SU-DHL-6 (cell line): ENCODE data around the gene ZFYVE26.

Source experiments
- H2AFZ ChIP-seq: fragments of 200-600 bp; sonication (generic); 2 replicates; pipeline ENCODE4 v1.6.1; 2014; ENCODE audit warnings: low read depth, mild to moderate bottlenecking, moderate library complexity, mixed read lengths, antibody characterized with exemption, low read length; ENCODE audit not compliant: severe bottlenecking
- H3F3A ChIP-seq: fragments of 200-600 bp; shearing (Covaris generic); 2 replicates; pipeline ENCODE4 v1.6.0; 2016; ENCODE audit warnings: antibody characterized with exemption, mild to moderate bottlenecking; ENCODE audit not compliant: insufficient read depth
- H3K27ac ChIP-seq: fragments of 200-600 bp; sonication (generic); 2 replicates; pipeline ENCODE4 v1.5.1; 2016; ENCODE audit warnings: low read depth, mild to moderate bottlenecking, low read length, moderate library complexity, mixed read lengths
- H3K27me3 ChIP-seq: fragments of 200-600 bp; sonication (generic), shearing (Covaris generic); 2 replicates; pipeline ENCODE4 v1.6.0; 2014; ENCODE audit warnings: mild to moderate bottlenecking, low read length
- H3K36me3 ChIP-seq: fragments of 200-600 bp; sonication (generic); 2 replicates; pipeline ENCODE4 v1.6.1; 2014; ENCODE audit warnings: mild to moderate bottlenecking, low read length, mixed read lengths
- H3K4me2 ChIP-seq: fragments of 300-600, 200-600 bp; shearing (Covaris generic), sonication (generic); 2 replicates; pipeline ENCODE4 v1.6.0; 2014; ENCODE audit warnings: low read length, low read depth, mild to moderate bottlenecking; ENCODE audit not compliant: poor library complexity, severe bottlenecking
- H3K4me3 ChIP-seq: fragments of 200-600 bp; sonication (generic); 2 replicates; pipeline ENCODE4 v1.5.1; 2014; ENCODE audit warnings: antibody characterized with exemption, low read length, mild to moderate bottlenecking, mixed read lengths; ENCODE audit not compliant: insufficient read depth, poor library complexity, severe bottlenecking
- H3K79me2 ChIP-seq: fragments of 200-600 bp; sonication (generic); 2 replicates; pipeline ENCODE4 v1.6.1; 2014; ENCODE audit warnings: mild to moderate bottlenecking, low read length, moderate library complexity; ENCODE audit not compliant: insufficient read depth
- H3K9ac ChIP-seq: fragments of 200-600 bp; sonication (generic); 2 replicates; pipeline ENCODE4 v1.7.0; 2014; ENCODE audit warnings: mild to moderate bottlenecking, low read length
- H3K9me2 ChIP-seq: fragments of 200-600 bp; sonication (generic); replicated peaks from 2 replicates; pipeline ENCODE4 v1.6.1; 2014; ENCODE audit warnings: low read length; ENCODE audit not compliant: insufficient read depth
- H3K9me3 ChIP-seq: fragments of 200-600 bp; sonication (generic); 2 replicates; pipeline ENCODE4 v1.6.1; 2014; ENCODE audit warnings: low read length, mixed read lengths; ENCODE audit not compliant: insufficient read depth
- H4K20me1 ChIP-seq: fragments of 200-600 bp; sonication (generic); 2 replicates; pipeline ENCODE4 v1.6.1; 2014; ENCODE audit warnings: low read depth, mild to moderate bottlenecking, antibody characterized with exemption, low read length, moderate library complexity, mixed read lengths
- CTCF ChIP-seq: fragments of 200-600 bp; sonication (generic); IDR thresholded peaks from one replicate; pipeline ENCODE4 v1.5.1; 2017; ENCODE audit warnings: antibody characterized with exemption, mild to moderate bottlenecking, low read length, moderate library complexity; ENCODE audit not compliant: insufficient read depth, poor library complexity, severe bottlenecking
- EZH2phosphoT487 ChIP-seq: fragments of 200-600 bp; sonication (generic), shearing (Covaris generic); conservative IDR thresholded peaks from 2 replicates; pipeline ENCODE4 v1.6.1; 2018; ENCODE audit warnings: mild to moderate bottlenecking, antibody characterized with exemption, low read length, moderate library complexity, mixed read lengths

The ZFYVE26 gene

GRCh38 chr14:67817750-67818438, 1.5 kb upstream of the ZFYVE26 start:
- no peak overlapping the region for H3K4me2 ChIP-seq
- H3F3A ChIP-seq, result peaks cover 22% of the 10 kb centered on the region
- H3K9me3 ChIP-seq, result no peaks in the 10 kb centered on the region
- peaks cover 9% of the 10 kb centered on the region; the same call in 1 of the 2 replicates for H3K36me3 ChIP-seq
- no peaks in the 10 kb centered on the region for H3K9me2 ChIP-seq
- peaks cover 30% of the 10 kb centered on the region for H3K79me2 ChIP-seq
- H4K20me1 ChIP-seq, result no peaks in the 10 kb centered on the region
- H3K27me3 ChIP-seq, result no peaks in the 10 kb centered on the region
- H3K9ac ChIP-seq, result no peak overlapping the region
- H2AFZ ChIP-seq, result no peak overlapping the region
- peak overlapping the region; percentile 88 for H3K27ac ChIP-seq
- H3K4me3 ChIP-seq, result no peak overlapping the region
- no peak for TF ChIP-seq CTCF
- TF ChIP-seq EZH2phosphoT487, result no peak

GRCh38 chr14:67815573-67816225, 691 bp downstream of the ZFYVE26 start:
- Histone ChIP-seq H4K20me1 (no peaks in the 10 kb centered on the region), H3K27me3 (no peaks in the 10 kb centered on the region), H2AFZ (peak overlapping the region; percentile 83), H3K36me3 (peaks cover 17% of the 10 kb centered on the region; the same call in 1 of the 2 replicates), H3K27ac (0 out of 2 replicates have a peak overlapping the region, but pooled peaks have one; percentile 25), H3K4me2 (peak overlapping the region; percentile 68), H3K4me3 (peak overlapping the region; percentile 93), H3K79me2 (peaks cover 27% of the 10 kb centered on the region), H3F3A (peaks cover 19% of the 10 kb centered on the region), H3K9me3 (no peaks in the 10 kb centered on the region), H3K9me2 (no peaks in the 10 kb centered on the region), H3K9ac (peak overlapping the region; percentile 68)
- TF ChIP-seq CTCF (no peak), EZH2phosphoT487 (no peak)

GRCh38 chr14:67814821-67815220, 1.6 kb downstream of the ZFYVE26 start:
- H3K79me2 ChIP-seq, result peaks cover 18% of the 10 kb centered on the region
- no peaks in the 10 kb centered on the region for H3K9me2 ChIP-seq
- no peaks in the 10 kb centered on the region for H4K20me1 ChIP-seq
- no peak overlapping the region for H3K4me3 ChIP-seq
- peaks cover 17% of the 10 kb centered on the region; the same call in 1 of the 2 replicates for H3K36me3 ChIP-seq
- peaks cover 19% of the 10 kb centered on the region for H3F3A ChIP-seq
- H3K4me2 ChIP-seq, result peak overlapping the region; percentile 68
- TF ChIP-seq EZH2phosphoT487 (no peak), CTCF (no peak)
- no peaks in the 10 kb centered on the region for H3K9me3 ChIP-seq
- no peak overlapping the region for H3K27ac ChIP-seq
- no peak overlapping the region for H2AFZ ChIP-seq
- no peaks in the 10 kb centered on the region for H3K27me3 ChIP-seq
- no peak overlapping the region for H3K9ac ChIP-seq
